ENCODE results near the gene UGT1A5.

DNA sequence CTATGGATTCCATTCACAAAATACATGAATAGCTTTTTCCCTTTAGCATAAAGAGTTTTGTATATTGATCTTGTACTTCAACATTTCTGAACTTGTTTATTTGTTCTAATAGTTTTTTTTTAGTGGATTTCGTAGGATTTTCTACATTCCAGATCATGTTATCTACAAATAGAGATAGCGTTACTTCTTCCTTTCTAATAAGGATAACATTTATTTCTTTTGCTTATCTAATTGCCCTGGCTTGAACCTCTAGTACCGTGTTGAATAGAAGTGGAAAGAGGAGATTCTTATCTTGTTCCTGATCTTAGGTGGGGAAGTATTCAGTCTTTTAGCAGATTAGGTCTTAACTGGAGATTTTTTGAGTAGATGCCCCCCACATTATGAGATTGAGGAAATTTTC is 10.5 kb upstream of the UGT1A5 start:
- no peak for TF ChIP-seq POLR2AphosphoS5 (IDR thresholded peaks at IDR 0.05)
- TF ChIP-seq, protein P1, sequence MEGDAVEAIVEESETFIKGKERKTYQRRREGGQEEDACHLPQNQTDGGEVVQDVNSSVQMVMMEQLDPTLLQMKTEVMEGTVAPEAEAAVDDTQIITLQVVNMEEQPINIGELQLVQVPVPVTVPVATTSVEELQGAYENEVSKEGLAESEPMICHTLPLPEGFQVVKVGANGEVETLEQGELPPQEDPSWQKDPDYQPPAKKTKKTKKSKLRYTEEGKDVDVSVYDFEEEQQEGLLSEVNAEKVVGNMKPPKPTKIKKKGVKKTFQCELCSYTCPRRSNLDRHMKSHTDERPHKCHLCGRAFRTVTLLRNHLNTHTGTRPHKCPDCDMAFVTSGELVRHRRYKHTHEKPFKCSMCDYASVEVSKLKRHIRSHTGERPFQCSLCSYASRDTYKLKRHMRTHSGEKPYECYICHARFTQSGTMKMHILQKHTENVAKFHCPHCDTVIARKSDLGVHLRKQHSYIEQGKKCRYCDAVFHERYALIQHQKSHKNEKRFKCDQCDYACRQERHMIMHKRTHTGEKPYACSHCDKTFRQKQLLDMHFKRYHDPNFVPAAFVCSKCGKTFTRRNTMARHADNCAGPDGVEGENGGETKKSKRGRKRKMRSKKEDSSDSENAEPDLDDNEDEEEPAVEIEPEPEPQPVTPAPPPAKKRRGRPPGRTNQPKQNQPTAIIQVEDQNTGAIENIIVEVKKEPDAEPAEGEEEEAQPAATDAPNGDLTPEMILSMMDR (IDR thresholded peaks at IDR 0.05), result no peak

All from suprapubic skin (tissue), 3 donors.